CD4-positive, alpha-beta T cell (primary cell): ENCODE results near the gene DHRS13. TPM values are rescaled to one million over a fixed set of nuclear protein-coding genes. Genes with fewer than 3 reads are reported as not detected.

ENCODE experiments used
- ATAC-seq: fragments of 200-7000 bp; cut with Tn5 transposase; one replicate; pipeline ENCODE4 v1.10.0; 2022; ENCODE audit warnings: mild to moderate bottlenecking; ENCODE audit not compliant: poor library complexity
- CTCF ChIA-PET: fragments of 350-600 bp; sonication (Branson Sonifier 250); formaldehyde crosslinking; loops from one replicate; lab custom pipeline; 2021; ENCODE audit warnings: antibody characterized with exemption, inconsistent platforms; lab: Charles Lee
- POLR2A ChIA-PET: fragments of 350-600 bp; sonication (Branson Sonifier 250); formaldehyde crosslinking; loops from one replicate; lab custom pipeline; 2021; ENCODE audit warnings: antibody characterized with exemption, inconsistent platforms; lab: Charles Lee
- DNase-seq, 14 experiments: peaks; one replicate each; pipeline ENCODE4 v3.0.0-alpha.2; 2013 to 2020; ENCODE audit warnings: mixed read lengths in 2 of 14
- H3K27ac ChIP-seq, 2 donors: one replicate each; pipeline versions ENCODE4 v1.5.1 to v1.7.0; 2013; ENCODE audit warnings: low read length in 2 of 2, low read depth in 1 of 2, mild to moderate bottlenecking in 1 of 2
- H3K27me3 ChIP-seq, 2 experiments: 1 replicate in 1 of 2; 2 replicates in 1 of 2; pipeline versions ENCODE4 v1.6.1 to v1.7.0; 2013; ENCODE audit warnings: low read length in 2 of 2, control low read depth in 1 of 2, mild to moderate bottlenecking in 1 of 2, moderate library complexity in 1 of 2; ENCODE audit not compliant: insufficient read depth in 2 of 2, control insufficient read depth in 1 of 2
- H3K36me3 ChIP-seq: one replicate; pipeline ENCODE4 v1.6.1; 2013; ENCODE audit warnings: low read length, control low read depth; ENCODE audit not compliant: insufficient read depth
- H3K4me1 ChIP-seq: one replicate; pipeline ENCODE4 v1.6.1; 2013; ENCODE audit warnings: low read length, control low read depth; ENCODE audit not compliant: insufficient read depth
- H3K4me3 ChIP-seq: one replicate; pipeline ENCODE4 v1.5.1; 2013; ENCODE audit warnings: mild to moderate bottlenecking, low read length, moderate library complexity
- H3K9me3 ChIP-seq, 2 experiments: 1 replicate in 1 of 2; 2 replicates in 1 of 2; pipeline versions ENCODE4 v1.6.1 to v1.7.0; 2013; ENCODE audit warnings: low read length in 2 of 2, mild to moderate bottlenecking in 2 of 2, control low read depth in 1 of 2, moderate library complexity in 1 of 2; ENCODE audit not compliant: control insufficient read depth in 1 of 2, insufficient read depth in 1 of 2
- H3K27ac Mint-ChIP-seq: one replicate; pipeline ENCODE4 v1.8.0; 2020; ENCODE audit warnings: mixed read lengths
- H3K27me3 Mint-ChIP-seq: one replicate; pipeline ENCODE4 v1.8.0; 2021; ENCODE audit warnings: mixed read lengths
- H3K36me3 Mint-ChIP-seq: one replicate; pipeline ENCODE4 v1.8.0; 2021; ENCODE audit warnings: low read depth, mixed read lengths
- H3K4me1 Mint-ChIP-seq: one replicate; pipeline ENCODE4 v1.8.0; 2021; ENCODE audit warnings: low read depth, mixed read lengths
- H3K4me3 Mint-ChIP-seq: one replicate; pipeline ENCODE4 v1.8.0; 2020; ENCODE audit warnings: mild to moderate bottlenecking, mixed read lengths
- H3K9me3 Mint-ChIP-seq: one replicate; pipeline ENCODE4 v1.8.0; 2020; ENCODE audit warnings: mixed read lengths
- CTCF ChIP-seq: fragments of 200-600 bp; IDR thresholded peaks from one replicate; pipeline ENCODE4 v1.8.0; 2022; ENCODE audit warnings: antibody characterized with exemption, mild to moderate bottlenecking
- intact Hi-C, 2 experiments: fragments of 100-400 bp; cut with DNase I in 1 of 2; cut with micrococcal nuclease in 1 of 2; formaldehyde crosslinking; loops; one replicate each; pipeline versions ENCODE4 v1.15.1 to v1.9.0; 2023 to 2025; cut with DNase I, micrococcal nuclease
- total RNA-seq, 174 experiments: library from RNA in 2 of 174; stranded (reverse) in 2 of 174; gene quantifications; one replicate each; pipeline ENCODE4 v1.2.3 and lab custom pipeline; 2021 to 2026

Gene DHRS13
- total RNA-seq, 2 experiments from 2014 or later, result 33.5 to 34.3 TPM

- intact Hi-C loops, result no loop called here
- DNase-seq (no peak), ATAC-seq (no peak)
- H3K36me3 ChIP-seq, result peaks cover 94% of the 10 kb centered on the region
- Mint-ChIP-seq H3K4me3 (no peak overlapping the region), H3K36me3 (peaks cover 91% of the 10 kb centered on the region), H3K4me1 (no peaks in the 10 kb centered on the region), H3K9me3 (no peaks in the 10 kb centered on the region), H3K27ac (no peak overlapping the region), H3K27me3 (no peaks in the 10 kb centered on the region)
- H3K4me1 ChIP-seq, result peaks cover 8% of the 10 kb centered on the region
- POLR2A ChIA-PET, result interaction anchor here (0.7 to 1.7 kb wide), 2 partner anchors 11 to 13 kb away, joined by 3 to 5 read pairs; no protein-coding TSS in a partner anchor
- CTCF ChIA-PET, result no interaction called here
- no peak for TF ChIP-seq CTCF
- H3K27me3 ChIP-seq, result no peaks in the 10 kb centered on the region
- no peak overlapping the region for H3K27ac ChIP-seq
- H3K9me3 ChIP-seq, result no peaks in the 10 kb centered on the region
- no peak overlapping the region for H3K4me3 ChIP-seq
Measured at GRCh38 chr17:28882154-28882895, 20.6 kb downstream of the DHRS13 start.

GRCh38 chr17:28881533-28882056 lies 21.3 kb downstream of the DHRS13 start:
- ChIA-PET CTCF (no interaction called here), POLR2A (interaction anchor here (1.0 to 1.7 kb wide), 2 partner anchors 11 to 12 kb away, joined by 3 to 5 read pairs; no protein-coding TSS in a partner anchor)
- Mint-ChIP-seq H3K4me3 (no peak overlapping the region), H3K4me1 (no peaks in the 10 kb centered on the region), H3K36me3 (peaks cover 87% of the 10 kb centered on the region), H3K27ac (no peak overlapping the region), H3K27me3 (no peaks in the 10 kb centered on the region), H3K9me3 (no peaks in the 10 kb centered on the region)
- Histone ChIP-seq H3K4me3 (no peak overlapping the region), H3K27me3 (no peaks in the 10 kb centered on the region), H3K27ac (no peak overlapping the region), H3K4me1 (peaks cover 8% of the 10 kb centered on the region), H3K36me3 (peaks cover 87% of the 10 kb centered on the region), H3K9me3 (no peaks in the 10 kb centered on the region)
- no peak for ATAC-seq
- intact Hi-C loops, result no loop called here
- no peak for TF ChIP-seq CTCF
- DNase-seq, result no peak

- H3K4me1 ChIP-seq, result no peaks in the 10 kb centered on the region
- CTCF ChIA-PET, result no interaction called here
- POLR2A ChIA-PET, result interaction anchor here (1.0 kb wide), 1 partner anchor 13 kb away, joined by 3 read pairs; no protein-coding TSS in a partner anchor
- H3K4me3 Mint-ChIP-seq, result no peak overlapping the region
- DNase-seq, result no peak
- H3K36me3 Mint-ChIP-seq, result peaks cover 80% of the 10 kb centered on the region
- H3K36me3 ChIP-seq, result peaks cover 76% of the 10 kb centered on the region
- no peak for ATAC-seq
- no peaks in the 10 kb centered on the region for H3K27me3 Mint-ChIP-seq
- intact Hi-C loops, result no loop called here
- no peaks in the 10 kb centered on the region for H3K4me1 Mint-ChIP-seq
- no peak overlapping the region for H3K27ac ChIP-seq
- no peak for TF ChIP-seq CTCF
- no peaks in the 10 kb centered on the region for H3K27me3 ChIP-seq
- H3K9me3 Mint-ChIP-seq, result no peaks in the 10 kb centered on the region
- H3K4me3 ChIP-seq, result no peak overlapping the region
- H3K9me3 ChIP-seq, result no peaks in the 10 kb centered on the region
- H3K27ac Mint-ChIP-seq, result no peak overlapping the region
Measured at GRCh38 chr17:28880572-28880945, 22.3 kb downstream of the DHRS13 start.
